PC-3 (cell line): ENCODE results near the gene APOD.

Experiments
- CTCF ChIP-seq: fragments of 300-600 bp; sonication (generic); conservative IDR thresholded peaks from 2 replicates; pipeline ENCODE4 v1.5.1; 2017; ENCODE audit warnings: antibody characterized with exemption, low read depth, mild to moderate bottlenecking, low read length
- EZH2 ChIP-seq: fragments of 300-600 bp; sonication (generic); IDR thresholded peaks from one replicate; pipeline ENCODE4 v1.6.1; 2017; ENCODE audit warnings: antibody characterized with exemption, mild to moderate bottlenecking, low read length; ENCODE audit not compliant: unreplicated experiment
- EZH2phosphoT487 ChIP-seq: fragments of 300-600 bp; sonication (generic); IDR thresholded peaks from 2 replicates; pipeline ENCODE4 v1.6.1; 2018; ENCODE audit warnings: mild to moderate bottlenecking, antibody characterized with exemption, low read length, borderline replicate concordance

- no peak for TF ChIP-seq CTCF
- TF ChIP-seq EZH2 = no peak
- TF ChIP-seq EZH2phosphoT487 = no peak
These were observed 12.2 kb upstream of the APOD start for GRCh38 chr3:195595785-195596531.
